H1 (cell line): ENCODE results near the gene SLC2A4. TPM values are rescaled to one million over a fixed set of nuclear protein-coding genes. Genes with fewer than 3 reads are reported as not detected.

ENCODE experiments used
- CTCF ChIA-PET: fragments of 300-600 bp; sonication (Branson Sonifier 250); formaldehyde crosslinking; loops from one replicate; lab custom pipeline; 2021; ENCODE audit not compliant: partially characterized antibody; lab: Charles Lee
- POLR2A ChIA-PET: fragments of 300-600 bp; sonication (Branson Sonifier 250); formaldehyde crosslinking; loops from one replicate; lab custom pipeline; 2021; ENCODE audit warnings: inconsistent platforms; ENCODE audit not compliant: partially characterized antibody; lab: Charles Lee
- DNase-seq, 2 experiments: peaks; one replicate each; pipeline versions ENCODE4 v3.0.0 to v3.0.0-alpha.2; 2010 to 2022; ENCODE audit warnings: low spot score in 2 of 2, low read depth in 1 of 2, mixed read lengths in 1 of 2
- FAIRE-seq: peaks from 2 replicates; lab custom pipeline; 2011; peaks lifted over from hg19 to GRCh38; lab: Jason Lieb, UNC
- H2AFZ ChIP-seq: 2 replicates; pipeline ENCODE4 v1.8.1; 2012; ENCODE audit warnings: low read length, inconsistent platforms
- H2AK5ac ChIP-seq: 2 replicates; pipeline ENCODE4 v1.6.1; 2013; ENCODE audit warnings: low read depth, low read length
- H2BK120ac ChIP-seq: replicated peaks from 2 replicates; pipeline ENCODE3; 2013; ENCODE audit warnings: low read depth, low read length, inconsistent platforms
- H2BK12ac ChIP-seq: 2 replicates; pipeline ENCODE4 v1.6.1; 2013; ENCODE audit warnings: low read depth, low read length
- H2BK15ac ChIP-seq: 2 replicates; pipeline ENCODE4 v1.6.1; 2013; ENCODE audit warnings: low read length
- H2BK20ac ChIP-seq: 2 replicates; pipeline ENCODE4 v1.6.1; 2013; ENCODE audit warnings: low read length
- H2BK5ac ChIP-seq: 2 replicates; pipeline ENCODE4 v1.6.1; 2013; ENCODE audit warnings: low read depth, low read length
- H3K14ac ChIP-seq: 2 replicates; pipeline ENCODE4 v1.6.1; 2013; ENCODE audit warnings: inconsistent platforms; ENCODE audit not compliant: insufficient read length
- H3K18ac ChIP-seq: 2 replicates; pipeline ENCODE4 v1.6.1; 2013; ENCODE audit warnings: low read length; ENCODE audit errors: extremely low read depth
- H3K23ac ChIP-seq: 2 replicates; pipeline ENCODE4 v1.6.1; 2013; ENCODE audit warnings: inconsistent platforms; ENCODE audit not compliant: insufficient read length
- H3K23me2 ChIP-seq: 2 replicates; pipeline ENCODE4 v1.6.1; 2013; ENCODE audit warnings: low read depth, low read length
- H3K27ac ChIP-seq: 2 replicates; pipeline ENCODE4 v1.6.1; 2011; ENCODE audit warnings: low read depth, low read length, inconsistent platforms
- H3K27me3 ChIP-seq, 4 experiments: replicated peaks in 1 of 4; 1 replicate in 1 of 4; 2 replicates in 3 of 4; pipeline versions ENCODE4 v1.6.1 to v1.8.1; 2011 to 2013; ENCODE audit warnings: low read length in 3 of 4, mild to moderate bottlenecking in 3 of 4, inconsistent platforms in 2 of 4, mixed read lengths in 2 of 4, moderate library complexity in 1 of 4; ENCODE audit not compliant: control insufficient read depth in 3 of 4, insufficient read depth in 3 of 4; ENCODE audit errors: extremely low read depth in 1 of 4
- H3K36me3 ChIP-seq, 4 experiments: 2 replicates each; pipeline versions ENCODE4 v1.6.1 to v1.8.1; 2011 to 2013; ENCODE audit warnings: mild to moderate bottlenecking in 4 of 4, low read length in 3 of 4, moderate library complexity in 2 of 4, control low read depth in 1 of 4, inconsistent platforms in 1 of 4; ENCODE audit not compliant: insufficient read depth in 4 of 4, control insufficient read depth in 2 of 4
- H3K4ac ChIP-seq: replicated peaks from 2 replicates; pipeline ENCODE3; 2013; ENCODE audit warnings: low read length, low read depth, mixed read lengths, inconsistent platforms; ENCODE audit not compliant: insufficient read length
- H3K4me1 ChIP-seq, 4 experiments: replicated peaks in 1 of 4; 1 replicate in 1 of 4; 2 replicates in 3 of 4; pipeline versions ENCODE4 v1.6.1 to v1.8.1; 2011 to 2013; ENCODE audit warnings: low read length in 3 of 4, inconsistent platforms in 2 of 4, mixed read lengths in 1 of 4; ENCODE audit not compliant: insufficient read depth in 4 of 4, control insufficient read depth in 3 of 4
- H3K4me2 ChIP-seq, 2 experiments: 2 replicates each; pipeline versions ENCODE4 v1.6.1 to v1.8.1; 2011 to 2013; ENCODE audit warnings: low read depth in 2 of 2, low read length in 2 of 2, control low read depth in 1 of 2, inconsistent platforms in 1 of 2, mild to moderate bottlenecking in 1 of 2; ENCODE audit not compliant: insufficient read depth in 1 of 2
- H3K4me3 ChIP-seq, 4 experiments: fragments of 200-600, 300-600 bp in 1 of 4; sonication (generic), shearing (Covaris generic), sonication (Bioruptor Twin) in 1 of 4; 2 replicates each; pipeline versions ENCODE4 v1.5.1 to v1.8.1; 2011 to 2016; ENCODE audit warnings: low read length in 4 of 4, low read depth in 3 of 4, control low read depth in 2 of 4, inconsistent platforms in 2 of 4, mild to moderate bottlenecking in 2 of 4, mixed read lengths in 1 of 4, moderate library complexity in 1 of 4; ENCODE audit not compliant: insufficient read depth in 2 of 4; ENCODE audit errors: extremely low read depth in 1 of 4
- H3K56ac ChIP-seq: replicated peaks from 2 replicates; pipeline ENCODE3; 2013; ENCODE audit warnings: low read depth, mild to moderate bottlenecking, mixed read lengths, low read length, inconsistent platforms; ENCODE audit not compliant: insufficient read length
- H3K79me1 ChIP-seq: 2 replicates; pipeline ENCODE4 v1.6.1; 2013; ENCODE audit warnings: low read depth, low read length, control low read depth
- H3K79me2 ChIP-seq, 2 experiments: 2 replicates each; pipeline versions ENCODE4 v1.6.1 to v1.8.1; 2012 to 2013; ENCODE audit warnings: low read length in 2 of 2, mild to moderate bottlenecking in 2 of 2, inconsistent platforms in 1 of 2; ENCODE audit not compliant: insufficient read depth in 2 of 2, control insufficient read depth in 1 of 2
- H3K9ac ChIP-seq, 4 experiments: replicated peaks in 1 of 4; 1 replicate in 1 of 4; 2 replicates in 3 of 4; pipeline versions ENCODE4 v1.6.1 to v1.8.1; 2011 to 2013; ENCODE audit warnings: low read depth in 3 of 4, low read length in 3 of 4, control low read depth in 2 of 4, mild to moderate bottlenecking in 2 of 4, moderate library complexity in 2 of 4, inconsistent platforms in 1 of 4; ENCODE audit errors: extremely low read depth in 1 of 4
- H3K9me3 ChIP-seq, 2 experiments: 2 replicates each; pipeline versions ENCODE4 v1.6.1 to v1.8.1; 2012 to 2013; ENCODE audit warnings: mild to moderate bottlenecking in 2 of 2, moderate library complexity in 2 of 2, control low read depth in 1 of 2, inconsistent platforms in 1 of 2, low read depth in 1 of 2, low read length in 1 of 2, mixed read lengths in 1 of 2; ENCODE audit not compliant: insufficient read depth in 2 of 2
- H4K20me1 ChIP-seq, 2 experiments: replicated peaks in 1 of 2; 2 replicates each; pipeline versions ENCODE3 to v1.8.1; 2011 to 2013; ENCODE audit warnings: inconsistent platforms in 2 of 2, low read length in 2 of 2, mild to moderate bottlenecking in 1 of 2; ENCODE audit not compliant: insufficient read depth in 2 of 2, control insufficient read depth in 1 of 2
- H4K5ac ChIP-seq: 2 replicates; pipeline ENCODE4 v1.6.1; 2013; ENCODE audit warnings: low read length, low read depth, mixed read lengths, inconsistent platforms; ENCODE audit not compliant: insufficient read length
- H4K8ac ChIP-seq: 2 replicates; pipeline ENCODE4 v1.8.0; 2013; ENCODE audit warnings: mild to moderate bottlenecking, moderate library complexity, low read length, inconsistent platforms; ENCODE audit not compliant: insufficient read depth; ENCODE audit errors: extremely low read depth
- H4K91ac ChIP-seq: replicated peaks from 2 replicates; pipeline ENCODE3; 2013; ENCODE audit warnings: low read length, mixed read lengths, inconsistent platforms; ENCODE audit not compliant: insufficient read length
- ATF3 ChIP-seq: IDR thresholded peaks from 2 replicates; pipeline ENCODE4 v1.6.1; 2011; ENCODE audit warnings: low read depth, mild to moderate bottlenecking, low read length; ENCODE audit not compliant: insufficient read depth
- CEBPB ChIP-seq: IDR thresholded peaks from 2 replicates; pipeline ENCODE4 v1.6.1; 2012; ENCODE audit warnings: low read depth, low read length
- HDAC2 ChIP-seq, 2 experiments: fragments of 300-600 bp in 1 of 2; sonication (generic) in 1 of 2; IDR thresholded peaks; 2 replicates each; pipeline ENCODE4 v1.6.1; 2011 to 2012; ENCODE audit warnings: low read depth in 2 of 2, low read length in 2 of 2, mild to moderate bottlenecking in 2 of 2, moderate library complexity in 2 of 2, borderline replicate concordance in 1 of 2, inconsistent platforms in 1 of 2
- POLR2AphosphoS5 ChIP-seq: IDR thresholded peaks from 2 replicates; pipeline ENCODE4 v1.6.1; 2011; ENCODE audit warnings: low read depth, low read length
- TBP ChIP-seq: IDR thresholded peaks from 2 replicates; pipeline ENCODE4 v1.6.1; 2011; ENCODE audit warnings: low read depth, low read length, improper control_type of control experiment
- USF2 ChIP-seq: IDR thresholded peaks from 2 replicates; pipeline ENCODE4 v1.6.1; 2011; ENCODE audit warnings: low read length, improper control_type of control experiment
- WGBS, 2 experiments: shearing (Covaris generic) in 1 of 2; methylation state at CpG; one replicate each; pipeline versions ENCODE4 v1.1.6 to v1.1.7; 2013 to 2015; ENCODE audit warnings: low lambda C conversion rate in 2 of 2, mixed read lengths in 2 of 2, inconsistent platforms in 1 of 2, low coverage in 1 of 2, missing lambda C conversion rate in 1 of 2; ENCODE audit not compliant: insufficient replicate concordance in 2 of 2, insufficient coverage in 1 of 2, insufficient read length in 1 of 2; ENCODE audit errors: extremely low coverage in 1 of 2, missing lambda C conversion rate in 1 of 2; 5-methylcytosine and 5-hydroxymethylcytosine counted together
- polyA plus RNA-seq, 7 experiments: library from polyadenylated mRNA; depleted of rRNA in 3 of 7; stranded (reverse) in 5 of 7; unstranded in 2 of 7; fragments of >200 nt in 5 of 7; fragments of 200-250 nt in 2 of 7; gene quantifications; 1 replicate in 5 of 7; 2 replicates in 1 of 7; 4 replicates in 1 of 7; pipeline versions ENCODE4 v1.2.1 to v1.2.3, GENCODE V29; 2011 to 2013; ENCODE audit warnings: missing spikeins in 2 of 7, mixed read lengths in 2 of 7
- total RNA-seq: library from RNA; stranded (reverse); fragmentation: NEBNext Ultra II Directional; extraction: Animal tissue kit (Norgen Biotek cat#: 25700); gene quantifications from 2 replicates; pipeline ENCODE4 v1.2.1, GENCODE V29; 2021

SLC2A4 gene
- total and polyA plus RNA-seq, 2 of the 8 experiments (the other 6 are each of a cell fraction or from before 2014, with no cell fraction given): 5.7 to 6.9 TPM

- 0 out of 2 replicates have a peak overlapping the region, but pooled peaks have one; percentile 29 for H2BK12ac ChIP-seq
- H4K8ac ChIP-seq: peak overlapping the region; percentile 94
- peak overlapping the region; percentile 72; the same call in 1 of the 2 replicates for H2BK15ac ChIP-seq
- H4K5ac ChIP-seq: peak overlapping the region; percentile 28
- H3K9me3 ChIP-seq: no peaks in the 10 kb centered on the region
- H3K4me1 ChIP-seq: peaks cover 0 to 19% (median 8%) of the 10 kb centered on the region in 4 experiments; a peak in 6 of 7 replicates
- peak overlapping the region; percentile 95 to 96 for H3K4me2 ChIP-seq
- H4K20me1 ChIP-seq: no peaks in the 10 kb centered on the region
- no peaks in the 10 kb centered on the region; a peak in 1 of 7 replicates for H3K27me3 ChIP-seq
- H3K14ac ChIP-seq: no peak overlapping the region
- H3K79me2 ChIP-seq: peaks cover 0 to 14% of the 10 kb centered on the region in 2 experiments; a peak in 2 of 4 replicates
- peak overlapping the region; percentile 69 to 97 (median 82) for H3K4me3 ChIP-seq
- DNase-seq (peak in 1 of 2 experiments; percentile 92), FAIRE-seq (no peak)
- 6% methylated on average over 23 of the region's 34 CpGs; no CpG with 5 or more reads in 1 of the 2 experiments for WGBS, 2 experiments
- peak overlapping the region; percentile 48; the same call in 1 of the 2 replicates for H2BK5ac ChIP-seq
- no peak overlapping the region for H2BK120ac ChIP-seq
- H2AK5ac ChIP-seq: no peak overlapping the region
- POLR2A ChIA-PET: interaction anchor here (0.6 to 13.4 kb wide), 28 partner anchors 8 to 254 kb away, joined by 3 to 223 read pairs (median 4); partner anchors contain the start of genes ACADVL, ACAP1, CHRNB1 and CLDN7
- H3K23me2 ChIP-seq: peaks cover 8% of the 10 kb centered on the region
- peak overlapping the region; percentile 41 for H3K18ac ChIP-seq
- CTCF ChIA-PET: interaction anchor here (0.7 to 9.3 kb wide), 12 partner anchors 15 to 358 kb away, joined by 3 to 167 read pairs (median 5); partner anchors contain the start of genes GPS2, SENP3, TMEM95 and TP53
- peak overlapping the region; percentile 44 for H3K4ac ChIP-seq
- H3K23ac ChIP-seq: no peak overlapping the region
- peaks cover 2% of the 10 kb centered on the region; the same call in 1 of the 2 replicates for H3K79me1 ChIP-seq
- no peak overlapping the region for H2AFZ ChIP-seq
- peaks cover 0 to 4% (median under 1%) of the 10 kb centered on the region in 4 experiments; a peak in 4 of 8 replicates for H3K36me3 ChIP-seq
- peak overlapping the region in 3 of 4 experiments; percentile 84 to 85 (median 84); a peak in 6 of 7 replicates for H3K9ac ChIP-seq
- H2BK20ac ChIP-seq: no peak overlapping the region
- H4K91ac ChIP-seq: peak overlapping the region; percentile 22
- H3K27ac ChIP-seq: peak overlapping the region; percentile 84
- peak overlapping the region; percentile 90 for H3K56ac ChIP-seq
- TF ChIP-seq HDAC2 (IDR thresholded peaks at IDR 0.05; ENCODE audit: borderline replicate concordance in 1 of 2, low read depth in 2 of 2, low read length in 2 of 2) (peak in 1 of 2 experiments; percentile 55; a peak in 1 of 4 replicates), ATF3 (no peak), TBP (peak; percentile 21; the same call in 1 of the 2 replicates), POLR2AphosphoS5 (0 out of 2 replicates have a peak, but pooled peaks have one; percentile 18), USF2 (no peak), CEBPB (no peak)
Observed at GRCh38 chr17:7329997-7330637, 48.6 kb downstream of the SLC2A4 start.
